ENCODE measurements around the gene RASGRF2. TPM values are rescaled to one million over a fixed set of nuclear protein-coding genes. Genes with fewer than 3 reads are reported as not detected.
"Not testable (repeated sequence)": the region's sequence is repeated elsewhere in the genome, so short reads cannot be mapped to it uniquely, and the experiment has no call there.

Gene RASGRF2
- total and polyA plus RNA-seq, 8 donors, result 1.1 to 2.7 (median 1.4) TPM

- no peak for FAIRE-seq
- no peak for ATAC-seq
- 58 to 82% methylated on average over 3 of the region's 3 CpGs for WGBS, 2 donors
- no peaks in the 10 kb centered on the region for H3K36me3 ChIP-seq
- no peaks in the 10 kb centered on the region for H3K9me3 ChIP-seq
- no peak overlapping the region for H3K27ac ChIP-seq
- no peak for DNase-seq
- no peaks in the 10 kb centered on the region for H3K27me3 ChIP-seq
- no peak overlapping the region for H3K4me3 ChIP-seq
- TF ChIP-seq, protein P1, sequence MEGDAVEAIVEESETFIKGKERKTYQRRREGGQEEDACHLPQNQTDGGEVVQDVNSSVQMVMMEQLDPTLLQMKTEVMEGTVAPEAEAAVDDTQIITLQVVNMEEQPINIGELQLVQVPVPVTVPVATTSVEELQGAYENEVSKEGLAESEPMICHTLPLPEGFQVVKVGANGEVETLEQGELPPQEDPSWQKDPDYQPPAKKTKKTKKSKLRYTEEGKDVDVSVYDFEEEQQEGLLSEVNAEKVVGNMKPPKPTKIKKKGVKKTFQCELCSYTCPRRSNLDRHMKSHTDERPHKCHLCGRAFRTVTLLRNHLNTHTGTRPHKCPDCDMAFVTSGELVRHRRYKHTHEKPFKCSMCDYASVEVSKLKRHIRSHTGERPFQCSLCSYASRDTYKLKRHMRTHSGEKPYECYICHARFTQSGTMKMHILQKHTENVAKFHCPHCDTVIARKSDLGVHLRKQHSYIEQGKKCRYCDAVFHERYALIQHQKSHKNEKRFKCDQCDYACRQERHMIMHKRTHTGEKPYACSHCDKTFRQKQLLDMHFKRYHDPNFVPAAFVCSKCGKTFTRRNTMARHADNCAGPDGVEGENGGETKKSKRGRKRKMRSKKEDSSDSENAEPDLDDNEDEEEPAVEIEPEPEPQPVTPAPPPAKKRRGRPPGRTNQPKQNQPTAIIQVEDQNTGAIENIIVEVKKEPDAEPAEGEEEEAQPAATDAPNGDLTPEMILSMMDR (IDR thresholded peaks at IDR 0.05), result no peak
- intact Hi-C loops (cut with DNase I), result no loop called here
- H3K4me1 ChIP-seq, result no peaks in the 10 kb centered on the region
Observed at GRCh38 chr5:81117566-81117965, 157.4 kb downstream of the RASGRF2 start.

GRCh38 chr5:81121273-81121672 lies 161.1 kb downstream of the RASGRF2 start:
- no peak overlapping the region for H3K4me3 ChIP-seq
- WGBS, 2 donors, result 45 to 46% methylated on average over 5 of the region's 5 CpGs
- no peak overlapping the region for H3K27ac ChIP-seq
- ATAC-seq (no peak), DNase-seq (no peak), FAIRE-seq (no peak)
- H3K9me3 ChIP-seq, result no peaks in the 10 kb centered on the region
- no peaks in the 10 kb centered on the region for H3K27me3 ChIP-seq
- no peaks in the 10 kb centered on the region for H3K36me3 ChIP-seq
- intact Hi-C loops (cut with DNase I), result no loop called here
- H3K4me1 ChIP-seq, result no peaks in the 10 kb centered on the region
- TF ChIP-seq, protein P1 (IDR thresholded peaks at IDR 0.05), result no peak

DNA sequence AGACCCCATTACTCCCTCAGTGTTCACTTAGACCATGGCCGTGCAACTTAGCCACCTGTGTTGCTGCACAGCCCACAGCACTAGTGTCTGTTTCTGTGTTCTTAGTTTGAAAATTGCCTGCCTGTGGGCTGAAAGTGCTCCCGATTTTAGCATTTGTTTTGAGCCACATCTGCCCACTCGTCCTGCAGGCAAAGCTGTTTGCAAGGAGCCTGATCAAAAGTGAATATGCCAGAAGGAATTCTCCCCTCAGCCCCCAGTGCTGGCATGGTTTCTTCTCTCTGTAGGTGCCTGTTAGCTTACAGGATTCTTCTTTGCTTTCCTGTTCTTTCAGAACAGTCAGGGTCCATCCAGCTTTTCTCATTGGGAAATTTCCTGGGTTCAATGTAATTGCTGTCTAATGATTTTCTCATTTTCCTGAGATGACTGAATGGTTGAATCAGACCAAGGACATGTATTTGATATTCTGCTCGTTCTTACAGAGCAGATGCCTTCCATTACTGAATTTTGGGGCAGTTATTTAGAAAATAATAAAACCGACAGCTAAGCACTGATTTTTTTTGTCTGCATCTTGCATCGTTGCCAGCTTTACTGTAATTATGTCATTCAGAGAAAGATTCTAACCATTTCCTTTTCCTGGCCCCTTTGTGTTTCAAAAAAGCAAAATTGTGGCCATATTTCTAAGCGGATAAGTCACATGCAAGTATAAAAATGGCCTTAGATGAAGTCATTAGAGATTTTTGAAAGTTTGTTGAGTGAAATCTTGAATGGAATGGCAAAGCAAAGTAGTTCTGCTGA lies 161.9 kb downstream of the RASGRF2 start:
- Histone ChIP-seq H3K36me3 (no peaks in the 10 kb centered on the region), H3K4me1 (no peaks in the 10 kb centered on the region), H3K27me3 (no peaks in the 10 kb centered on the region), H3K9me3 (no peaks in the 10 kb centered on the region), H3K4me3 (no peak overlapping the region), H3K27ac (no peak overlapping the region)
- intact Hi-C loops (cut with DNase I), result no loop called here
- DNase-seq (no peak), ATAC-seq (no peak), FAIRE-seq (no peak)
- TF ChIP-seq, protein P1 (IDR thresholded peaks at IDR 0.05), result no peak
- 49 to 57% methylated on average over 7 of the region's 7 CpGs for WGBS, 2 donors

- FAIRE-seq; DNase-seq; H3K4me1 ChIP-seq; H3K36me3 ChIP-seq; intact Hi-C loops (cut with DNase I); H3K27ac ChIP-seq; ATAC-seq; H3K4me3 ChIP-seq; H3K9me3 ChIP-seq; H3K27me3 ChIP-seq: not testable (repeated sequence)
- WGBS, 2 donors, result 67 to 87% methylated on average over 6 of the region's 6 CpGs
Observed at GRCh38 chr5:81124689-81125088, 164.5 kb downstream of the RASGRF2 start.

- TF ChIP-seq, protein P1 (IDR thresholded peaks at IDR 0.05), result no peak
- no peak for FAIRE-seq
- no peaks in the 10 kb centered on the region for H3K9me3 ChIP-seq
- intact Hi-C loops (cut with DNase I), result no loop called here
- no peaks in the 10 kb centered on the region for H3K27me3 ChIP-seq
- H3K4me3 ChIP-seq, result no peak overlapping the region
- no peak overlapping the region for H3K27ac ChIP-seq
- peak in 2 of 4 donors; percentile 90 to 92 for ATAC-seq
- 54% methylated on average over 7 of the region's 7 CpGs for WGBS, 2 donors
- DNase-seq, result peak in 1 of 6 donors; percentile 5
- H3K4me1 ChIP-seq, result no peaks in the 10 kb centered on the region
- no peaks in the 10 kb centered on the region for H3K36me3 ChIP-seq
Observed at GRCh38 chr5:81125959-81126358, 165.8 kb downstream of the RASGRF2 start.
